Transverse colon (tissue), 3 donors: Measurements from ENCODE around the gene IGF1.

Experiments
- EP300 ChIP-seq: sonication (generic); formaldehyde crosslinking; IDR thresholded peaks from one replicate; pipeline ENCODE4 v1.6.1; 2017; ENCODE audit warnings: antibody characterized with exemption, low read depth
- POLR2A ChIP-seq: fragments of 450-650 bp; IDR thresholded peaks from one replicate; pipeline ENCODE4 v1.6.1; 2016; ENCODE audit warnings: antibody characterized with exemption, mild to moderate bottlenecking, moderate library complexity
- TF ChIP-seq, protein P1 (sequence below), 5 experiments: fragments of 200-600 bp in 3 of 5; fragments of 450-650 bp in 2 of 5; sonication (generic) in 3 of 5; IDR thresholded peaks; 1 replicate in 2 of 5; 2 replicates in 3 of 5; pipeline ENCODE4 v1.5.1; 2016 to 2017; ENCODE audit warnings: antibody characterized with exemption in 5 of 5, inconsistent platforms in 3 of 5, mild to moderate bottlenecking in 2 of 5, moderate library complexity in 1 of 5

DNA sequence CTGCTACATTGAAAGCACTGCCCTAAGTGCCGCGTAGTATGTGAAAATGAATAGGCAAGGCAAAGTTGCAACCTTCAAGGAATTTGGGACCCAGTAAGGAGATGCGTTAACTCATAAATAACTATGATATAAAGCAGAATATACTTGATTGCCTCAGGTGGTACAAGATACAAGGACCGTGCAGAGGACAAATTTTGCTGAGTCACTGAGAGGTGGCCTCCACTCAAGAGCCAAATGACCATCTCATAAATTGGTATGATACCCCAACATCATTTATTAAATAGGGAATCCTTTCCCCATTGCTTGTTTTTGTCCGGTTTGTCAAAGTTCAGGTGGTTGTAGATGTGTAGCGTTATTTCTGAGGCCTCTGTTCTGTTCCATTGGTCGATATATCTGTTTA is 35.7 kb downstream of the IGF1 start:
- TF ChIP-seq POLR2A = no peak
- no peak for TF ChIP-seq EP300
- TF ChIP-seq, protein P1, sequence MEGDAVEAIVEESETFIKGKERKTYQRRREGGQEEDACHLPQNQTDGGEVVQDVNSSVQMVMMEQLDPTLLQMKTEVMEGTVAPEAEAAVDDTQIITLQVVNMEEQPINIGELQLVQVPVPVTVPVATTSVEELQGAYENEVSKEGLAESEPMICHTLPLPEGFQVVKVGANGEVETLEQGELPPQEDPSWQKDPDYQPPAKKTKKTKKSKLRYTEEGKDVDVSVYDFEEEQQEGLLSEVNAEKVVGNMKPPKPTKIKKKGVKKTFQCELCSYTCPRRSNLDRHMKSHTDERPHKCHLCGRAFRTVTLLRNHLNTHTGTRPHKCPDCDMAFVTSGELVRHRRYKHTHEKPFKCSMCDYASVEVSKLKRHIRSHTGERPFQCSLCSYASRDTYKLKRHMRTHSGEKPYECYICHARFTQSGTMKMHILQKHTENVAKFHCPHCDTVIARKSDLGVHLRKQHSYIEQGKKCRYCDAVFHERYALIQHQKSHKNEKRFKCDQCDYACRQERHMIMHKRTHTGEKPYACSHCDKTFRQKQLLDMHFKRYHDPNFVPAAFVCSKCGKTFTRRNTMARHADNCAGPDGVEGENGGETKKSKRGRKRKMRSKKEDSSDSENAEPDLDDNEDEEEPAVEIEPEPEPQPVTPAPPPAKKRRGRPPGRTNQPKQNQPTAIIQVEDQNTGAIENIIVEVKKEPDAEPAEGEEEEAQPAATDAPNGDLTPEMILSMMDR (IDR thresholded peaks at IDR 0.05) = no peak
